ACC112 (cell line): Measurements from ENCODE around the gene PRKN.
"Not testable (repeated sequence)": the region's sequence is repeated elsewhere in the genome, so short reads cannot be mapped to it uniquely, and the experiment has no call there.

Experiments used
- H2AFZ ChIP-seq: fragments of 200-600 bp; sonication (generic); one replicate; pipeline ENCODE4 v1.6.0; 2017; ENCODE audit warnings: antibody characterized with exemption, low read length; ENCODE audit not compliant: unreplicated experiment
- H3K27ac ChIP-seq: fragments of 200-600 bp; sonication (generic); 2 replicates; pipeline ENCODE4 v1.5.1; 2014; ENCODE audit warnings: low read depth, mild to moderate bottlenecking, antibody characterized with exemption, low read length, moderate library complexity
- H3K27me3 ChIP-seq: fragments of 200-600 bp; sonication (generic); 2 replicates; pipeline ENCODE4 v1.6.1; 2014; ENCODE audit warnings: mild to moderate bottlenecking, antibody characterized with exemption, low read length, moderate library complexity, mixed read lengths; ENCODE audit not compliant: insufficient read depth
- H3K36me3 ChIP-seq: fragments of 200-600 bp; sonication (generic); 2 replicates; pipeline ENCODE4 v1.6.1; 2016; ENCODE audit warnings: mild to moderate bottlenecking, antibody characterized with exemption, low read length, moderate library complexity, mixed read lengths; ENCODE audit not compliant: insufficient read depth
- H3K4me1 ChIP-seq: fragments of 200-600 bp; sonication (generic); one replicate; pipeline ENCODE4 v1.6.1; 2016; ENCODE audit warnings: low read length, mixed read lengths; ENCODE audit not compliant: insufficient read depth, unreplicated experiment, control insufficient read depth
- H3K4me3 ChIP-seq: fragments of 200-600 bp; sonication (generic); 2 replicates; pipeline ENCODE4 v1.5.1; 2014; ENCODE audit warnings: mild to moderate bottlenecking, low read depth, low read length
- H3K79me2 ChIP-seq: fragments of 200-600 bp; sonication (generic); one replicate; pipeline ENCODE4 v1.6.0; 2016; ENCODE audit warnings: low read length; ENCODE audit not compliant: control insufficient read depth, unreplicated experiment, insufficient read depth

PRKN gene

GRCh38 chr6:162680367-162680766 is 47.2 kb downstream of the PRKN start:
- no peak overlapping the region for H3K27ac ChIP-seq
- H3K36me3 ChIP-seq: no peaks in the 10 kb centered on the region
- H3K79me2 ChIP-seq: no peaks in the 10 kb centered on the region
- H3K27me3 ChIP-seq: no peaks in the 10 kb centered on the region
- H3K4me1 ChIP-seq: no peaks in the 10 kb centered on the region
- no peak overlapping the region for H2AFZ ChIP-seq
- no peak overlapping the region for H3K4me3 ChIP-seq

- H3K79me2 ChIP-seq: no peaks in the 10 kb centered on the region
- no peak overlapping the region for H3K4me3 ChIP-seq
- H3K27me3 ChIP-seq: no peaks in the 10 kb centered on the region
These were observed 47.9 kb downstream of the PRKN start for GRCh38 chr6:162679681-162680080.

GRCh38 chr6:162678896-162679295 is 48.7 kb downstream of the PRKN start:
- not testable (repeated sequence) for H2AFZ ChIP-seq, H3K27ac ChIP-seq, H3K79me2 ChIP-seq, H3K27me3 ChIP-seq, H3K4me3 ChIP-seq, H3K36me3 ChIP-seq, H3K4me1 ChIP-seq

More at GRCh38 chr6:162679681-162680080, 47.9 kb downstream of the PRKN start:
- H3K36me3 ChIP-seq: no peaks in the 10 kb centered on the region
- no peak overlapping the region for H3K27ac ChIP-seq
- no peaks in the 10 kb centered on the region for H3K4me1 ChIP-seq
- no peak overlapping the region for H2AFZ ChIP-seq

- no peaks in the 10 kb centered on the region for H3K27me3 ChIP-seq
- no peak overlapping the region for H3K4me3 ChIP-seq
These were observed 52.1 kb downstream of the PRKN start for GRCh38 chr6:162675503-162675902.

GRCh38 chr6:162674452-162674851 is 53.1 kb downstream of the PRKN start:
- Histone ChIP-seq H2AFZ (no peak overlapping the region), H3K36me3 (no peaks in the 10 kb centered on the region), H3K27ac (no peak overlapping the region), H3K4me3 (no peak overlapping the region), H3K4me1 (no peaks in the 10 kb centered on the region), H3K27me3 (no peaks in the 10 kb centered on the region), H3K79me2 (no peaks in the 10 kb centered on the region)

More at GRCh38 chr6:162675503-162675902, 52.1 kb downstream of the PRKN start:
- Histone ChIP-seq H2AFZ (no peak overlapping the region), H3K36me3 (no peaks in the 10 kb centered on the region), H3K79me2 (no peaks in the 10 kb centered on the region), H3K27ac (no peak overlapping the region), H3K4me1 (no peaks in the 10 kb centered on the region)

GRCh38 chr6:162671580-162672165 is 55.9 kb downstream of the PRKN start:
- Histone ChIP-seq H3K36me3 (no peaks in the 10 kb centered on the region), H2AFZ (no peak overlapping the region), H3K27ac (no peak overlapping the region), H3K4me1 (no peaks in the 10 kb centered on the region), H3K27me3 (no peaks in the 10 kb centered on the region), H3K79me2 (no peaks in the 10 kb centered on the region), H3K4me3 (no peak overlapping the region)

GRCh38 chr6:162670345-162670744 is 57.2 kb downstream of the PRKN start:
- Histone ChIP-seq H3K27me3 (no peaks in the 10 kb centered on the region), H3K27ac (no peak overlapping the region), H3K4me3 (no peak overlapping the region), H2AFZ (no peak overlapping the region), H3K79me2 (no peaks in the 10 kb centered on the region), H3K36me3 (no peaks in the 10 kb centered on the region), H3K4me1 (no peaks in the 10 kb centered on the region)

GRCh38 chr6:162666246-162666645 is 61.3 kb downstream of the PRKN start:
- H3K4me1 ChIP-seq: no peaks in the 10 kb centered on the region
- no peak overlapping the region for H3K27ac ChIP-seq
- H3K79me2 ChIP-seq: no peaks in the 10 kb centered on the region
- no peak overlapping the region for H3K4me3 ChIP-seq
- H3K27me3 ChIP-seq: no peaks in the 10 kb centered on the region
- H2AFZ ChIP-seq: no peak overlapping the region
- H3K36me3 ChIP-seq: no peaks in the 10 kb centered on the region

- no peak overlapping the region for H3K4me3 ChIP-seq
- H2AFZ ChIP-seq: no peak overlapping the region
- H3K4me1 ChIP-seq: no peaks in the 10 kb centered on the region
- H3K36me3 ChIP-seq: no peaks in the 10 kb centered on the region
- no peak overlapping the region for H3K27ac ChIP-seq
- no peaks in the 10 kb centered on the region for H3K79me2 ChIP-seq
- no peaks in the 10 kb centered on the region for H3K27me3 ChIP-seq
These were observed 73.8 kb downstream of the PRKN start for GRCh38 chr6:162653808-162654207.

GRCh38 chr6:162651505-162651904 is 76.1 kb downstream of the PRKN start:
- no peaks in the 10 kb centered on the region for H3K79me2 ChIP-seq
- no peak overlapping the region for H3K4me3 ChIP-seq
- no peak overlapping the region for H3K27ac ChIP-seq
- no peaks in the 10 kb centered on the region for H3K4me1 ChIP-seq
- no peak overlapping the region for H2AFZ ChIP-seq
- H3K27me3 ChIP-seq: no peaks in the 10 kb centered on the region
- H3K36me3 ChIP-seq: no peaks in the 10 kb centered on the region

- H2AFZ ChIP-seq: no peak overlapping the region
- no peaks in the 10 kb centered on the region for H3K36me3 ChIP-seq
- no peak overlapping the region for H3K27ac ChIP-seq
- H3K4me1 ChIP-seq: no peaks in the 10 kb centered on the region
- H3K79me2 ChIP-seq: no peaks in the 10 kb centered on the region
- no peak overlapping the region for H3K4me3 ChIP-seq
- no peaks in the 10 kb centered on the region for H3K27me3 ChIP-seq
These were observed 78.3 kb downstream of the PRKN start for GRCh38 chr6:162649271-162649670.
